ENCODE measurements around the gene COLEC11. TPM values are rescaled to one million over a fixed set of nuclear protein-coding genes. Genes with fewer than 3 reads are reported as not detected.
A peak's percentile ranks its signal among the peaks of the same experiment; 100 is the strongest.

The COLEC11 gene
- total and polyA plus RNA-seq, 2 of the 13 experiments (the other 11 are each of a cell fraction or from before 2014, with no cell fraction given), result 1.5 to 3.0 TPM

DNA sequence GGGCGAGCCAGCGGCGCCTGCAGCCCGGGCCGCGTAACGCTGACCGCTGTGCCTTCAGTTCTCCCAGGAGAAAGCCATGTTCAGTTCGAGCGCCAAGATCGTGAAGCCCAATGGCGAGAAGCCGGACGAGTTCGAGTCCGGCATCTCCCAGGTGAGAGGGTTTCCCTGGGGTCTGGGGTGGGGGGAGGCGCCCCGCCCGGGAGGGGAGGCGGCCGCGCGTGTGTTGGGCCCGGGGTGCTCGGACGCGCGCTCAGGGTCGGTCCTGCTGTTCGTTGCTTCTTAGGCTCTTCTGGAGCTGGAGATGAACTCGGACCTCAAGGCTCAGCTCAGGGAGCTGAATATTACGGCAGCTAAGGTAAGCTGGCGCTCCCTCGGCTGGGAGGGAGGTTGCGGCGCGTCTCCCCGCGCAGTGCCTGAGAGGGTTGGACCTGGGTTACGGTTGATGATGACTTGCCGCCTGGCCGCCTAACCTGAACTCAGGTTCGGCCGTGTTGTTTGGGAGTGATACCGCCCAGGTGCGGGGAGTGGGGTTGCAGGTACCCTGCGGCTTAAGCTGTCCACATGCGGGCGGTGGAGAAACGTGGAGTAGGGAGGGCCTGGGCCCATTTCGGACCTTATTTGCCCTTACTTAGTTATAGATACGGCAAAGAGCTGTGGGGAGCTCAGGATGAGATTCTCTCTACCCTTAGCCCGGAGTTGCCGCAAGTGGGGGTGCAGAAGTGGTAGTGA is 19.2 kb upstream of the COLEC11 start (continued):
- TF ChIP-seq HNRNPK (IDR thresholded peaks at IDR 0.05; ENCODE audit: low read depth, low read length, poor library complexity, severe bottlenecking) (no peak), MAFG (CRISPR knock-in tag; IDR thresholded peaks at IDR 0.05) (no peak), ZNF296 (CRISPR knock-in tag; conservative IDR thresholded peaks at IDR 0.05) (peak; percentile 15; the same call in 1 of the 2 replicates), ZBTB7B (CRISPR knock-in tag; IDR thresholded peaks at IDR 0.05) (peak; percentile 22; the same call in 1 of the 2 replicates), ZNF749 (CRISPR knock-in tag; IDR thresholded peaks at IDR 0.05; ENCODE audit: borderline replicate concordance) (peak; percentile 3; the same call in 1 of the 2 replicates), PHF20 (CRISPR knock-in tag; IDR thresholded peaks at IDR 0.05) (no peak), ZNF335 (CRISPR knock-in tag; IDR thresholded peaks at IDR 0.05) (no peak), SOX5 (CRISPR knock-in tag; IDR thresholded peaks at IDR 0.05; ENCODE audit: borderline replicate concordance) (no peak), PAX8 (CRISPR knock-in tag; IDR thresholded peaks at IDR 0.05; ENCODE audit: borderline replicate concordance) (no peak; the same call in 1 of the 2 replicates), NRL (CRISPR knock-in tag; IDR thresholded peaks at IDR 0.05; ENCODE audit: borderline replicate concordance) (no peak), ZNF773 (CRISPR knock-in tag; IDR thresholded peaks at IDR 0.05; ENCODE audit: borderline replicate concordance) (peak; percentile 20; the same call in 1 of the 2 replicates), IRF2 (CRISPR knock-in tag; IDR thresholded peaks at IDR 0.05) (no peak), KLF15 (CRISPR knock-in tag; IDR thresholded peaks at IDR 0.05; ENCODE audit: borderline replicate concordance) (no peak), SPEN (CRISPR knock-in tag; IDR thresholded peaks at IDR 0.05; ENCODE audit: low read depth) (no peak), RFX1 (IDR thresholded peaks at IDR 0.05) (no peak), AKAP8 (CRISPR knock-in tag; IDR thresholded peaks at IDR 0.05) (no peak; the same call in 1 of the 2 replicates), ZNF768 (CRISPR knock-in tag; IDR thresholded peaks at IDR 0.05) (no peak; the same call in 1 of the 2 replicates)
- TF ChIP-seq, protein P1, sequence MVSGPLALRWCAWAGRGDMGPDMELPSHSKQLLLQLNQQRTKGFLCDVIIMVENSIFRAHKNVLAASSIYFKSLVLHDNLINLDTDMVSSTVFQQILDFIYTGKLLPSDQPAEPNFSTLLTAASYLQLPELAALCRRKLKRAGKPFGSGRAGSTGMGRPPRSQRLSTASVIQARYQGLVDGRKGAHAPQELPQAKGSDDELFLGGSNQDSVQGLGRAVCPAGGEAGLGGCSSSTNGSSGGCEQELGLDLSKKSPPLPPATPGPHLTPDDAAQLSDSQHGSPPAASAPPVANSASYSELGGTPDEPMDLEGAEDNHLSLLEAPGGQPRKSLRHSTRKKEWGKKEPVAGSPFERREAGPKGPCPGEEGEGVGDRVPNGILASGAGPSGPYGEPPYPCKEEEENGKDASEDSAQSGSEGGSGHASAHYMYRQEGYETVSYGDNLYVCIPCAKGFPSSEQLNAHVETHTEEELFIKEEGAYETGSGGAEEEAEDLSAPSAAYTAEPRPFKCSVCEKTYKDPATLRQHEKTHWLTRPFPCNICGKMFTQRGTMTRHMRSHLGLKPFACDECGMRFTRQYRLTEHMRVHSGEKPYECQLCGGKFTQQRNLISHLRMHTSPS (CRISPR knock-in tag; IDR thresholded peaks at IDR 0.05; ENCODE audit: low read depth), result no peak
- TF ChIP-seq, protein P2, sequence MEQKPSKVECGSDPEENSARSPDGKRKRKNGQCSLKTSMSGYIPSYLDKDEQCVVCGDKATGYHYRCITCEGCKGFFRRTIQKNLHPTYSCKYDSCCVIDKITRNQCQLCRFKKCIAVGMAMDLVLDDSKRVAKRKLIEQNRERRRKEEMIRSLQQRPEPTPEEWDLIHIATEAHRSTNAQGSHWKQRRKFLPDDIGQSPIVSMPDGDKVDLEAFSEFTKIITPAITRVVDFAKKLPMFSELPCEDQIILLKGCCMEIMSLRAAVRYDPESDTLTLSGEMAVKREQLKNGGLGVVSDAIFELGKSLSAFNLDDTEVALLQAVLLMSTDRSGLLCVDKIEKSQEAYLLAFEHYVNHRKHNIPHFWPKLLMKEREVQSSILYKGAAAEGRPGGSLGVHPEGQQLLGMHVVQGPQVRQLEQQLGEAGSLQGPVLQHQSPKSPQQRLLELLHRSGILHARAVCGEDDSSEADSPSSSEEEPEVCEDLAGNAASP (CRISPR knock-in tag; IDR thresholded peaks at IDR 0.05; ENCODE audit: borderline replicate concordance), result no peak
- TF ChIP-seq, protein P3, sequence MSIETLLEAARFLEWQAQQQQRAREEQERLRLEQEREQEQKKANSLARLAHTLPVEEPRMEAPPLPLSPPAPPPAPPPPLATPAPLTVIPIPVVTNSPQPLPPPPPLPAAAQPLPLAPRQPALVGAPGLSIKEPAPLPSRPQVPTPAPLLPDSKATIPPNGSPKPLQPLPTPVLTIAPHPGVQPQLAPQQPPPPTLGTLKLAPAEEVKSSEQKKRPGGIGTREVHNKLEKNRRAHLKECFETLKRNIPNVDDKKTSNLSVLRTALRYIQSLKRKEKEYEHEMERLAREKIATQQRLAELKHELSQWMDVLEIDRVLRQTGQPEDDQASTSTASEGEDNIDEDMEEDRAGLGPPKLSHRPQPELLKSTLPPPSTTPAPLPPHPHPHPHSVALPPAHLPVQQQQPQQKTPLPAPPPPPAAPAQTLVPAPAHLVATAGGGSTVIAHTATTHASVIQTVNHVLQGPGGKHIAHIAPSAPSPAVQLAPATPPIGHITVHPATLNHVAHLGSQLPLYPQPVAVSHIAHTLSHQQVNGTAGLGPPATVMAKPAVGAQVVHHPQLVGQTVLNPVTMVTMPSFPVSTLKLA (IDR thresholded peaks at IDR 0.05), result no peak
- TF ChIP-seq, protein P4, sequence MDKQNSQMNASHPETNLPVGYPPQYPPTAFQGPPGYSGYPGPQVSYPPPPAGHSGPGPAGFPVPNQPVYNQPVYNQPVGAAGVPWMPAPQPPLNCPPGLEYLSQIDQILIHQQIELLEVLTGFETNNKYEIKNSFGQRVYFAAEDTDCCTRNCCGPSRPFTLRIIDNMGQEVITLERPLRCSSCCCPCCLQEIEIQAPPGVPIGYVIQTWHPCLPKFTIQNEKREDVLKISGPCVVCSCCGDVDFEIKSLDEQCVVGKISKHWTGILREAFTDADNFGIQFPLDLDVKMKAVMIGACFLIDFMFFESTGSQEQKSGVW (CRISPR knock-in tag; IDR thresholded peaks at IDR 0.05; ENCODE audit: borderline replicate concordance), result no peak
- TF ChIP-seq, protein P5, sequence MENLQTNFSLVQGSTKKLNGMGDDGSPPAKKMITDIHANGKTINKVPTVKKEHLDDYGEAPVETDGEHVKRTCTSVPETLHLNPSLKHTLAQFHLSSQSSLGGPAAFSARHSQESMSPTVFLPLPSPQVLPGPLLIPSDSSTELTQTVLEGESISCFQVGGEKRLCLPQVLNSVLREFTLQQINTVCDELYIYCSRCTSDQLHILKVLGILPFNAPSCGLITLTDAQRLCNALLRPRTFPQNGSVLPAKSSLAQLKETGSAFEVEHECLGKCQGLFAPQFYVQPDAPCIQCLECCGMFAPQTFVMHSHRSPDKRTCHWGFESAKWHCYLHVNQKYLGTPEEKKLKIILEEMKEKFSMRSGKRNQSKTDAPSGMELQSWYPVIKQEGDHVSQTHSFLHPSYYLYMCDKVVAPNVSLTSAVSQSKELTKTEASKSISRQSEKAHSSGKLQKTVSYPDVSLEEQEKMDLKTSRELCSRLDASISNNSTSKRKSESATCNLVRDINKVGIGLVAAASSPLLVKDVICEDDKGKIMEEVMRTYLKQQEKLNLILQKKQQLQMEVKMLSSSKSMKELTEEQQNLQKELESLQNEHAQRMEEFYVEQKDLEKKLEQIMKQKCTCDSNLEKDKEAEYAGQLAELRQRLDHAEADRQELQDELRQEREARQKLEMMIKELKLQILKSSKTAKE (CRISPR knock-in tag; IDR thresholded peaks at IDR 0.05; ENCODE audit: borderline replicate concordance), result no peak
